HCT116 (cell line): ENCODE data around the gene FAM20C. TPM values are rescaled to one million over a fixed set of nuclear protein-coding genes. Genes with fewer than 3 reads are reported as not detected.

Source experiments
- ATAC-seq: fragments of 200-7000 bp; cut with Tn5 transposase; 2 replicates; pipeline ENCODE4 v1.9.1; 2020; ENCODE audit warnings: mild to moderate bottlenecking, moderate library complexity
- BruUV-seq: library from RNA; stranded (reverse); fragments of 400-500 nt; replicated peaks from 2 replicates; lab custom pipeline; 2021; lab: Mats Ljungman, UMichigan
- CTCF ChIA-PET: fragments of 300-600 bp; sonication (Branson Sonifier 250); formaldehyde crosslinking; loops from one replicate; lab custom pipeline; 2021; ENCODE audit warnings: antibody characterized with exemption; lab: Charles Lee
- POLR2A ChIA-PET: fragments of 300-600, 350-600 bp; sonication (Branson Sonifier 250); formaldehyde crosslinking; loops from one replicate; lab custom pipeline; 2021; ENCODE audit warnings: antibody characterized with exemption; lab: Charles Lee
- RAD21 ChIA-PET, 2 experiments: fragments of 300-600 bp; sonication (Branson Sonifier 250); formaldehyde crosslinking; loops; one replicate each; lab custom pipeline; 2023; ENCODE audit warnings: low total read pairs in 2 of 2; ENCODE audit not compliant: uncharacterized antibody in 2 of 2, unreplicated experiment in 2 of 2, low non-redundant PET in 1 of 2; lab: Charles Lee
- DNase-seq: peaks from one replicate; pipeline ENCODE4 v3.0.0-alpha.2; 2010; ENCODE audit warnings: low read depth, low spot score
- H2AFZ ChIP-seq: fragments of 200-600 bp; shearing (Covaris generic), sonication (generic); 2 replicates; pipeline ENCODE4 v1.6.1; 2017; ENCODE audit warnings: low read depth, mixed run types, mixed read lengths, antibody characterized with exemption, low read length; ENCODE audit not compliant: poor library complexity, severe bottlenecking
- H3K27ac ChIP-seq: 2 replicates; pipeline ENCODE4 v1.5.1; 2012; ENCODE audit warnings: low read depth, low read length
- H3K27me3 ChIP-seq: fragments of 200-600 bp; sonication (generic); 2 replicates; pipeline ENCODE4 v1.6.1; 2016; ENCODE audit warnings: mixed run types, low read length, mixed read lengths; ENCODE audit not compliant: insufficient read depth
- H3K36me3 ChIP-seq, 2 experiments: fragments of 200-500 bp in 1 of 2; fragments of 200-600 bp in 1 of 2; sonication (Bioruptor generic) in 1 of 2; sonication (generic) in 1 of 2; 2 replicates each; pipeline versions ENCODE4 v1.5.1 to v1.6.1; 2014 to 2016; ENCODE audit warnings: low read length in 2 of 2, inconsistent platforms in 1 of 2, mixed read lengths in 1 of 2, mixed run types in 1 of 2; ENCODE audit not compliant: insufficient read depth in 2 of 2, control insufficient read depth in 1 of 2
- H3K4me1 ChIP-seq, 2 experiments: fragments of 200-600 bp in 1 of 2; sonication (generic) in 1 of 2; 2 replicates each; pipeline versions ENCODE4 v1.5.1 to v1.6.1; 2012 to 2017; ENCODE audit warnings: low read length in 2 of 2, inconsistent platforms in 1 of 2, mild to moderate bottlenecking in 1 of 2, mixed read lengths in 1 of 2, mixed run types in 1 of 2, moderate library complexity in 1 of 2; ENCODE audit not compliant: insufficient read depth in 2 of 2, control insufficient read depth in 1 of 2
- H3K4me2 ChIP-seq: fragments of 200-600 bp; sonication (generic); 2 replicates; pipeline ENCODE4 v1.6.1; 2017; ENCODE audit warnings: mixed run types, low read length, mixed read lengths
- H3K4me3 ChIP-seq, 2 experiments: fragments of 200-600 bp in 1 of 2; sonication (generic) in 1 of 2; replicated peaks in 1 of 2; 2 replicates each; pipeline ENCODE4 v1.5.1; 2011 to 2016; ENCODE audit warnings: low read length in 2 of 2, control low read depth in 1 of 2, low read depth in 1 of 2, mild to moderate bottlenecking in 1 of 2, mixed read lengths in 1 of 2, mixed run types in 1 of 2
- H3K79me2 ChIP-seq: fragments of 200-600 bp; sonication (generic); 2 replicates; pipeline ENCODE4 v1.6.1; 2017; ENCODE audit warnings: mild to moderate bottlenecking, mixed run types, low read length, moderate library complexity, mixed read lengths; ENCODE audit not compliant: insufficient read depth
- H3K9ac ChIP-seq: fragments of 200-600 bp; sonication (generic); 2 replicates; pipeline ENCODE4 v1.6.1; 2016; ENCODE audit warnings: low read length, mixed read lengths
- H3K9me2 ChIP-seq: fragments of 200-600 bp; sonication (generic), shearing (Covaris generic); 2 replicates; pipeline ENCODE4 v1.6.1; 2017; ENCODE audit warnings: mixed run types, mild to moderate bottlenecking, moderate library complexity; ENCODE audit not compliant: insufficient read depth
- H3K9me3 ChIP-seq, 2 experiments: fragments of 200-500 bp in 1 of 2; fragments of 200-600 bp in 1 of 2; sonication (Bioruptor generic) in 1 of 2; sonication (generic) in 1 of 2; 2 replicates each; pipeline ENCODE4 v1.6.1; 2014 to 2017; ENCODE audit warnings: low read length in 2 of 2, mixed read lengths in 2 of 2, inconsistent platforms in 1 of 2, low read depth in 1 of 2, mild to moderate bottlenecking in 1 of 2, mixed run types in 1 of 2, moderate library complexity in 1 of 2; ENCODE audit not compliant: control insufficient read depth in 1 of 2, insufficient read depth in 1 of 2
- H4K20me1 ChIP-seq: fragments of 200-600 bp; sonication (generic), shearing (Covaris generic); 2 replicates; pipeline ENCODE4 v1.6.1; 2017; ENCODE audit warnings: mixed run types, mild to moderate bottlenecking, moderate library complexity; ENCODE audit not compliant: insufficient read depth
- CBX3 ChIP-seq: IDR thresholded peaks from 2 replicates; pipeline ENCODE4 v1.6.1; 2012; ENCODE audit warnings: low read depth
- CEBPB ChIP-seq: IDR thresholded peaks from 2 replicates; pipeline ENCODE4 v1.6.1; 2012; ENCODE audit warnings: low read depth
- CTCF ChIP-seq, 3 experiments: fragments of 200-600 bp in 1 of 3; sonication (generic) in 1 of 3; IDR thresholded peaks in 2 of 3; conservative IDR thresholded peaks in 1 of 3; 2 replicates each; pipeline ENCODE4 v1.5.1; 2012 to 2017; ENCODE audit warnings: low read depth in 2 of 3, low read length in 2 of 3, antibody characterized with exemption in 1 of 3, borderline replicate concordance in 1 of 3, control low read depth in 1 of 3, mild to moderate bottlenecking in 1 of 3, mixed read lengths in 1 of 3, mixed run types in 1 of 3, moderate library complexity in 1 of 3; ENCODE audit not compliant: insufficient read depth in 1 of 3
- FOSL1 ChIP-seq: IDR thresholded peaks from 2 replicates; pipeline ENCODE4 v1.6.1; 2012; ENCODE audit warnings: low read depth
- JUND ChIP-seq: IDR thresholded peaks from 2 replicates; pipeline ENCODE4 v1.6.1; 2012
- MAX ChIP-seq: IDR thresholded peaks from 2 replicates; pipeline ENCODE4 v1.6.1; 2012
- POLR2AphosphoS5 ChIP-seq: IDR thresholded peaks from 2 replicates; pipeline ENCODE4 v1.6.1; 2011; ENCODE audit warnings: mild to moderate bottlenecking, low read depth, low read length, moderate library complexity
- REST ChIP-seq: IDR thresholded peaks from 2 replicates; pipeline ENCODE4 v1.6.1; 2012; ENCODE audit warnings: low read depth
- SIN3A ChIP-seq: IDR thresholded peaks from 2 replicates; pipeline ENCODE4 v1.6.1; 2012; ENCODE audit warnings: low read depth
- TCF7L2 ChIP-seq: IDR thresholded peaks from 2 replicates; pipeline ENCODE4 v1.7.0; 2011; ENCODE audit warnings: borderline replicate concordance, inconsistent platforms; ENCODE audit not compliant: insufficient read depth, insufficient read length; ENCODE audit errors: extremely low read depth
- ZNF274 ChIP-seq: fragments of 200-500 bp; sonication (Bioruptor generic); IDR thresholded peaks from 2 replicates; pipeline ENCODE4 v1.6.1; 2014; ENCODE audit warnings: mild to moderate bottlenecking, low read depth, low read length, inconsistent platforms
- intact Hi-C: fragments of 100-400 bp; cut with micrococcal nuclease; formaldehyde crosslinking; loops from 2 replicates; pipeline ENCODE4 v1.10.0; 2022
- total RNA-seq: library from RNA; stranded (reverse); gene quantifications from one replicate; pipeline ENCODE4 v1.2.1, GENCODE V29; 2021; ENCODE audit not compliant: unreplicated experiment
- TF ChIP-seq, protein P1 (sequence below): IDR thresholded peaks from 2 replicates; pipeline ENCODE4 v1.6.1; 2012

Gene FAM20C
- total RNA-seq, 1 experiment from 2014 or later = 27.1 TPM

- no peak for TF ChIP-seq MAX
- no peak for TF ChIP-seq ZNF274
- TF ChIP-seq, protein P1, sequence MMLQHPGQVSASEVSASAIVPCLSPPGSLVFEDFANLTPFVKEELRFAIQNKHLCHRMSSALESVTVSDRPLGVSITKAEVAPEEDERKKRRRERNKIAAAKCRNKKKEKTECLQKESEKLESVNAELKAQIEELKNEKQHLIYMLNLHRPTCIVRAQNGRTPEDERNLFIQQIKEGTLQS = no peak
- no peak for TF ChIP-seq JUND
- no peak for TF ChIP-seq SIN3A
- no peak for TF ChIP-seq CEBPB
- no peak for TF ChIP-seq TCF7L2
Observed at GRCh38 chr7:227926-228325, 35.6 kb downstream of the FAM20C start (continued).

GRCh38 chr7:228610-229009 is 36.2 kb downstream of the FAM20C start:
- Histone ChIP-seq H3K27ac (no peak overlapping the region), H3K4me3 (no peak overlapping the region), H3K4me2 (no peak overlapping the region), H3K9me3 (no peaks in the 10 kb centered on the region), H3K9me2 (no peaks in the 10 kb centered on the region), H4K20me1 (no peaks in the 10 kb centered on the region), H3K27me3 (no peaks in the 10 kb centered on the region), H3K9ac (no peak overlapping the region), H3K36me3 (no peaks in the 10 kb centered on the region), H3K4me1 (no peaks in the 10 kb centered on the region; a peak in 1 of 4 replicates), H3K79me2 (no peaks in the 10 kb centered on the region), H2AFZ (no peak overlapping the region)
- DNase-seq = no peak
- intact Hi-C loops = no loop called here
- no TSS peak for BruUV-seq
- ChIA-PET POLR2A (no interaction called here), RAD21 (no interaction called here), CTCF (no interaction called here)
- ATAC-seq = no peak
- TF ChIP-seq POLR2AphosphoS5 (no peak), CBX3 (no peak), CTCF (IDR thresholded peaks at IDR 0.05 in 2 of 3, conservative IDR thresholded peaks at IDR 0.05 in 1 of 3; ENCODE audit: borderline replicate concordance in 1 of 3, insufficient read depth in 1 of 3, low read depth in 2 of 3, low read length in 2 of 3) (no peak), FOSL1 (no peak), REST (no peak)
- TF ChIP-seq, protein P1 = no peak
